ENCODE results near the gene PAIP2. TPM values are rescaled to one million over a fixed set of nuclear protein-coding genes. Genes with fewer than 3 reads are reported as not detected.

Gene PAIP2
- polyA plus RNA-seq, 1 of the 3 experiments (the other 2 are of a cell fraction): 73.2 TPM

- no peaks in the 10 kb centered on the region for H3K27me3 ChIP-seq (ENCODE audit: insufficient read depth)
- CTCF ChIA-PET: interaction anchor here (0.9 to 1.3 kb wide), 2 partner anchors 11 to 15 kb away, joined by 5 read pairs; no protein-coding TSS in a partner anchor
- H3K4me2 ChIP-seq: no peak overlapping the region
- H3K9me2 ChIP-seq: no peaks in the 10 kb centered on the region
- peaks cover 0 to 4% of the 10 kb centered on the region in 2 experiments for H3K36me3 ChIP-seq (replicated peaks in 1 of 2; ENCODE audit: control insufficient read depth in 1 of 2, insufficient read depth in 2 of 2, low read length in 1 of 2)
- H3F3A ChIP-seq (replicated peaks; ENCODE audit: insufficient read depth): peaks cover 8% of the 10 kb centered on the region
- H3K9me3 ChIP-seq: no peaks in the 10 kb centered on the region
- TF ChIP-seq POLR2AphosphoS5 (IDR thresholded peaks at IDR 0.05; ENCODE audit: low read depth, low read length) (no peak), GATA2 (CRISPR knock-in tag; IDR thresholded peaks at IDR 0.05) (no peak), RCOR1 (IDR thresholded peaks at IDR 0.05; ENCODE audit: low read length) (no peak), MEF2A (IDR thresholded peaks at IDR 0.05; ENCODE audit: borderline replicate concordance, low read depth) (no peak), TCF12 (IDR thresholded peaks at IDR 0.05) (no peak), SIN3A (IDR thresholded peaks at IDR 0.05; ENCODE audit: borderline replicate concordance, low read depth, low read length) (no peak), EZH2phosphoT487 (IDR thresholded peaks at IDR 0.05; ENCODE audit: borderline replicate concordance, low read depth) (no peak), TEAD4 (IDR thresholded peaks at IDR 0.05; ENCODE audit: borderline replicate concordance, insufficient read depth) (no peak), YY1 (IDR thresholded peaks at IDR 0.05; ENCODE audit: low read depth) (no peak), IRF3 (IDR thresholded peaks at IDR 0.05; ENCODE audit: low read depth, low read length) (no peak), JUND (IDR thresholded peaks at IDR 0.05) (no peak), RFX5 (IDR thresholded peaks at IDR 0.05; ENCODE audit: low read length) (no peak), NFIC (IDR thresholded peaks at IDR 0.05; ENCODE audit: borderline replicate concordance) (no peak), CHD2 (IDR thresholded peaks at IDR 0.05; ENCODE audit: low read length, partially characterized antibody) (no peak)
- no peak overlapping the region for H2AFZ ChIP-seq (ENCODE audit: low read depth)
- 87% methylated on average over 2 of the region's 2 CpGs for WGBS (ENCODE audit: low lambda C conversion rate)
- H3K79me2 ChIP-seq (ENCODE audit: insufficient read depth): no peaks in the 10 kb centered on the region
- H3K27ac ChIP-seq (ENCODE audit: low read depth in 2 of 2, low read length in 1 of 2): no peak overlapping the region
- H3K4me3 ChIP-seq (ENCODE audit: low read depth in 2 of 2, low read length in 1 of 2): no peak overlapping the region
- no peak overlapping the region for H3K9ac ChIP-seq
- H3K4me1 ChIP-seq (ENCODE audit: control insufficient read depth in 1 of 2, insufficient read depth in 2 of 2, low read depth in 1 of 2, low read length in 1 of 2): peaks cover 0 to 27% of the 10 kb centered on the region in 2 experiments; a peak in 1 of 4 replicates
- no peak for DNase-seq
- no peaks in the 10 kb centered on the region for H4K20me1 ChIP-seq (ENCODE audit: insufficient read depth)
- POLR2A ChIA-PET: no interaction called here
Observed at GRCh38 chr5:139406963-139407362, 65.3 kb downstream of the PAIP2 start.

GRCh38 chr5:139407517-139407916, 65.9 kb downstream of the PAIP2 start:
- no peaks in the 10 kb centered on the region for H3K79me2 ChIP-seq (ENCODE audit: insufficient read depth)
- ChIA-PET CTCF (interaction anchor here (0.7 to 5.7 kb wide), 5 partner anchors 15 to 226 kb away, joined by 3 to 39 read pairs (median 5); no protein-coding TSS in a partner anchor), POLR2A (no interaction called here)
- peaks cover 8% of the 10 kb centered on the region for H3F3A ChIP-seq (replicated peaks; ENCODE audit: insufficient read depth)
- no peaks in the 10 kb centered on the region for H3K9me2 ChIP-seq
- no peaks in the 10 kb centered on the region for H3K9me3 ChIP-seq
- H3K27ac ChIP-seq (ENCODE audit: low read depth in 2 of 2, low read length in 1 of 2): no peak overlapping the region
- H3K27me3 ChIP-seq (ENCODE audit: insufficient read depth): no peaks in the 10 kb centered on the region
- no peak for TF ChIP-seq FOXJ3 (CRISPR knock-in tag; IDR thresholded peaks at IDR 0.05)
- no peak for TF ChIP-seq CHD2 (IDR thresholded peaks at IDR 0.05; ENCODE audit: low read length, partially characterized antibody)
- TF ChIP-seq EP300 (IDR thresholded peaks at IDR 0.05; ENCODE audit: borderline replicate concordance in 1 of 2, low read depth in 1 of 2, low read length in 1 of 2): no peak
- no peak for DNase-seq
- no peak overlapping the region for H2AFZ ChIP-seq (ENCODE audit: low read depth)
- peaks cover 0 to 27% of the 10 kb centered on the region in 2 experiments; a peak in 1 of 4 replicates for H3K4me1 ChIP-seq (ENCODE audit: control insufficient read depth in 1 of 2, insufficient read depth in 2 of 2, low read depth in 1 of 2, low read length in 1 of 2)
- no peak overlapping the region for H3K9ac ChIP-seq
- no peak overlapping the region for H3K4me3 ChIP-seq (ENCODE audit: low read depth in 2 of 2, low read length in 1 of 2)
- peaks cover 0 to 4% of the 10 kb centered on the region in 2 experiments for H3K36me3 ChIP-seq (replicated peaks in 1 of 2; ENCODE audit: control insufficient read depth in 1 of 2, insufficient read depth in 2 of 2, low read length in 1 of 2)
- H3K4me2 ChIP-seq: no peak overlapping the region
- H4K20me1 ChIP-seq (ENCODE audit: insufficient read depth): no peaks in the 10 kb centered on the region

Measured in SK-N-SH (cell line).